Mammary epithelial cell (primary cell): Measurements from ENCODE around the gene ZNF771.

Experiments used
- EZH2 ChIP-seq: IDR thresholded peaks from 2 replicates; pipeline ENCODE4 v1.6.1; 2012; ENCODE audit warnings: low read length, inconsistent platforms, borderline replicate concordance
- TF ChIP-seq, protein P1 (sequence below), 2 donors: IDR thresholded peaks in 1 of 2; conservative IDR thresholded peaks in 1 of 2; 2 replicates each; pipeline ENCODE4 v1.5.1; 2011 to 2012; ENCODE audit warnings: inconsistent platforms in 2 of 2, low read length in 2 of 2, mild to moderate bottlenecking in 2 of 2, control low read depth in 1 of 2, low read depth in 1 of 2; ENCODE audit not compliant: insufficient read depth in 1 of 2; ENCODE audit errors: extremely low read depth in 1 of 2

DNA sequence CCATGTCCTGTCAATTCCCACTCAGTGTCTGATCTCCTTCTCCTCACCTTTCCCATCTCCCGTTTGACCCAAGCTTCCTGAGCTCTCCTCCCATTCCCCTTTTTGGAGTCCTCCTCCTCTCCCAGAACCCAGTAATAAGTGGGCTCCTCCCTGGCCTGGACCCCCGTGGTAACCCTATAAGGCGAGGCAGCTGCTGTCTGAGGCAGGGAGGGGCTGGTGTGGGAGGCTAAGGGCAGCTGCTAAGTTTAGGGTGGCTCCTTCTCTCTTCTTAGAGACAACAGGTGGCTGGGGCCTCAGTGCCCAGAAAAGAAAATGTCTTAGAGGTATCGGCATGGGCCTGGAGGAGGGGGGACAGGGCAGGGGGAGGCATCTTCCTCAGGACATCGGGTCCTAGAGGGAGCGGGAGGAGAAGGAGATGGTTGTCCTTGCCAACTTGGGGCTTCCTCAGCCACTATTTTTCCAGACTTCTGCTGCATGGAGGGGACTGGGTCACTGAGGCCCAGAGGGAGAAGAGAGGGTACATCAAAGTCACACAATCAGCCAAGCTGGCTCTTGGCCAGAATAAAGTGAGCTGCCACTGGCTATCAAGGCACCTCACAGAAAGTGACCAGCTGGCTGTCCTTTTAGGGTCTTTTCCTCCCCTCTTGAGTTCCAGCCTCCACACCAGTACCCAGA is 35.2 kb upstream of the ZNF771 start:
- TF ChIP-seq, protein P1, sequence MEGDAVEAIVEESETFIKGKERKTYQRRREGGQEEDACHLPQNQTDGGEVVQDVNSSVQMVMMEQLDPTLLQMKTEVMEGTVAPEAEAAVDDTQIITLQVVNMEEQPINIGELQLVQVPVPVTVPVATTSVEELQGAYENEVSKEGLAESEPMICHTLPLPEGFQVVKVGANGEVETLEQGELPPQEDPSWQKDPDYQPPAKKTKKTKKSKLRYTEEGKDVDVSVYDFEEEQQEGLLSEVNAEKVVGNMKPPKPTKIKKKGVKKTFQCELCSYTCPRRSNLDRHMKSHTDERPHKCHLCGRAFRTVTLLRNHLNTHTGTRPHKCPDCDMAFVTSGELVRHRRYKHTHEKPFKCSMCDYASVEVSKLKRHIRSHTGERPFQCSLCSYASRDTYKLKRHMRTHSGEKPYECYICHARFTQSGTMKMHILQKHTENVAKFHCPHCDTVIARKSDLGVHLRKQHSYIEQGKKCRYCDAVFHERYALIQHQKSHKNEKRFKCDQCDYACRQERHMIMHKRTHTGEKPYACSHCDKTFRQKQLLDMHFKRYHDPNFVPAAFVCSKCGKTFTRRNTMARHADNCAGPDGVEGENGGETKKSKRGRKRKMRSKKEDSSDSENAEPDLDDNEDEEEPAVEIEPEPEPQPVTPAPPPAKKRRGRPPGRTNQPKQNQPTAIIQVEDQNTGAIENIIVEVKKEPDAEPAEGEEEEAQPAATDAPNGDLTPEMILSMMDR (conservative IDR thresholded peaks at IDR 0.05 in 1 of 2, IDR thresholded peaks at IDR 0.05 in 1 of 2; ENCODE audit: extremely low read depth in 1 of 2, insufficient read depth in 1 of 2, low read depth in 1 of 2, low read length in 2 of 2) = no peak
- TF ChIP-seq EZH2 = no peak
